Neural crest cell (in vitro differentiated cells): ENCODE results near the gene MLN. TPM values are rescaled to one million over a fixed set of nuclear protein-coding genes. Genes with fewer than 3 reads are reported as not detected.

Experiments
- DNase-seq: peaks from one replicate; pipeline ENCODE4 v3.0.0; 2021; ENCODE audit warnings: low read depth, mixed read lengths, low spot score
- H3K27ac Mint-ChIP-seq: one replicate; pipeline ENCODE4 v1.8.0; 2021; ENCODE audit warnings: mild to moderate bottlenecking, mixed read lengths; ENCODE audit not compliant: unreplicated experiment
- H3K27me3 Mint-ChIP-seq: 2 replicates; pipeline ENCODE4 v1.8.0; 2021; ENCODE audit warnings: low read depth, mild to moderate bottlenecking, mixed read lengths
- H3K36me3 Mint-ChIP-seq: 2 replicates; pipeline ENCODE4 v1.8.0; 2021; ENCODE audit warnings: low read depth, mild to moderate bottlenecking, mixed read lengths
- H3K4me1 Mint-ChIP-seq: 2 replicates; pipeline ENCODE4 v1.8.0; 2021; ENCODE audit warnings: mixed read lengths
- H3K4me3 Mint-ChIP-seq: one replicate; pipeline ENCODE4 v1.8.0; 2021; ENCODE audit warnings: mild to moderate bottlenecking, mixed read lengths
- H3K9me3 Mint-ChIP-seq: 2 replicates; pipeline ENCODE4 v1.8.0; 2021; ENCODE audit warnings: mixed read lengths
- total RNA-seq: library from RNA; stranded (reverse); gene quantifications from 2 replicates; pipeline ENCODE4 v1.2.1, GENCODE V29; 2021
- TF ChIP-seq, protein P1 (sequence below): fragments of 200-600 bp; sonication (generic); conservative IDR thresholded peaks from 2 replicates; pipeline ENCODE4 v1.5.0; 2021; ENCODE audit warnings: antibody characterized with exemption, mild to moderate bottlenecking

The MLN gene
- total RNA-seq, 1 donor from 2014 or later, result not detected

DNA sequence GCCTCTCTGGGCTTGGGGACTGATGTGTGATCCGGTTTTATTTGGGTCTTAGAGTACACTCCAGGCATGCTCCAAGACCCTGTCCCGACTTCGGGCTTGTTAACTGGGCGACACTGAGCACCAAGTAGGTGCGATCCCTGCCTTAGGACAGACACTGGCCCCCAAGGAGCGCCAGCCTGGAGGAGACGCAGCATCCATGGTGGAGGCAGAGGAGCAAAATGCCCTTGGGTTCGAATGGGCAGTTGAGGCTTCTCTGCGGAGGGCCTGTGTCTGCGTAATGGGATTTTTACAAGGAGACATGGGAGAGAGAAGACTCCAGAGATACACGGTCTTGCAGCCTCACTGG lies 14.3 kb downstream of the MLN start:
- peak overlapping the region; percentile 84 for H3K4me3 Mint-ChIP-seq
- H3K9me3 Mint-ChIP-seq, result no peaks in the 10 kb centered on the region
- TF ChIP-seq, protein P1, sequence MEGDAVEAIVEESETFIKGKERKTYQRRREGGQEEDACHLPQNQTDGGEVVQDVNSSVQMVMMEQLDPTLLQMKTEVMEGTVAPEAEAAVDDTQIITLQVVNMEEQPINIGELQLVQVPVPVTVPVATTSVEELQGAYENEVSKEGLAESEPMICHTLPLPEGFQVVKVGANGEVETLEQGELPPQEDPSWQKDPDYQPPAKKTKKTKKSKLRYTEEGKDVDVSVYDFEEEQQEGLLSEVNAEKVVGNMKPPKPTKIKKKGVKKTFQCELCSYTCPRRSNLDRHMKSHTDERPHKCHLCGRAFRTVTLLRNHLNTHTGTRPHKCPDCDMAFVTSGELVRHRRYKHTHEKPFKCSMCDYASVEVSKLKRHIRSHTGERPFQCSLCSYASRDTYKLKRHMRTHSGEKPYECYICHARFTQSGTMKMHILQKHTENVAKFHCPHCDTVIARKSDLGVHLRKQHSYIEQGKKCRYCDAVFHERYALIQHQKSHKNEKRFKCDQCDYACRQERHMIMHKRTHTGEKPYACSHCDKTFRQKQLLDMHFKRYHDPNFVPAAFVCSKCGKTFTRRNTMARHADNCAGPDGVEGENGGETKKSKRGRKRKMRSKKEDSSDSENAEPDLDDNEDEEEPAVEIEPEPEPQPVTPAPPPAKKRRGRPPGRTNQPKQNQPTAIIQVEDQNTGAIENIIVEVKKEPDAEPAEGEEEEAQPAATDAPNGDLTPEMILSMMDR, result no peak
- peaks cover 4% of the 10 kb centered on the region for H3K36me3 Mint-ChIP-seq
- no peak for DNase-seq
- H3K4me1 Mint-ChIP-seq, result peaks cover 62% of the 10 kb centered on the region
- H3K27ac Mint-ChIP-seq, result no peak overlapping the region
- H3K27me3 Mint-ChIP-seq, result peaks cover 6% of the 10 kb centered on the region

DNA sequence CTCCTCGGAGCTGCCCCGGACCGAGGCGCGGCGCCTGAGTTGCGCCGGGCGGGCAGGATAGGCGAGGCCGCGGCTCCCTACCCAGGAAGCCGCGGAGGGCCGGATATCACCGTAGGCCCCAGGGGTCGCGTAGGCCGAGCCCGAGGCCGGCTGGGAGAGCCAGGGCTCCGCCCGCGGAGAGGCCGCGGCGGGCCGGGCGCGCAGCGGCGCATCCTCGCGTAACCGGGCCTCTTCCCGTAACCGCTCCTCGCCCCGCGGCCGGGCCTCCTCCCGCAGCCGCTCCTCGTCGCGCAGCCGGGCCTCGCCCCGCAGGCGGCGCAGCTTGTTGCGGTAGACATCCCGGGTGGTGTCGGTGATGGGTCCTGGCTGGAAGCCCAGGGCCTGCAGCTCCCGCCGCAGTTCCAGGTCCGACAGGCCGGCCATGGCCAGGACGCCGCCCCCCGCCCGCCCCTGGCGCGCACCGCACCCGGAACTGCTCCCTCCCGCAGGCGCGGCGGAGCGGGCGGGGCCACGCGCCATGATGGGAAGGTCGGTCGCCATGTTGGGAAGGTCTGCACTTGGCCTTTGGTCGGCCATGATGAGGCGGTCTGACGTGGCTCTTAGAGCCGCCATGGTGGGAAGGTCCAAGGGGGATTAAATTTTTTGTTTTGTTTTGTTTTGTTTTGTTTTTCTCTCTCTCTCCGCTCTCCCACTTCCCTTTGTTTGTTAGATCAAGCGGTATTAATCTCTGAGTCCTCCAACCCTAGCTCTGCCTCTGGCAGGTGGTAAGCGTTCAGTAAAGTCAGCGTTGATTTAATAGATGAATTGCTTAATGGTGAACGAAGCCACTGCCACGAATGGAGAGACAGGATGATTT lies 14.9 kb downstream of the MLN start, which contains the start of gene LEMD2:
Gene LEMD2, minus strand, starts transcription at position 437 of the 856 bp plus-strand sequence. Its CDS starts 14 bp downstream, at position 423.
- peak within 1 kb of the TSS; percentile 95 for H3K4me3 Mint-ChIP-seq

DNA sequence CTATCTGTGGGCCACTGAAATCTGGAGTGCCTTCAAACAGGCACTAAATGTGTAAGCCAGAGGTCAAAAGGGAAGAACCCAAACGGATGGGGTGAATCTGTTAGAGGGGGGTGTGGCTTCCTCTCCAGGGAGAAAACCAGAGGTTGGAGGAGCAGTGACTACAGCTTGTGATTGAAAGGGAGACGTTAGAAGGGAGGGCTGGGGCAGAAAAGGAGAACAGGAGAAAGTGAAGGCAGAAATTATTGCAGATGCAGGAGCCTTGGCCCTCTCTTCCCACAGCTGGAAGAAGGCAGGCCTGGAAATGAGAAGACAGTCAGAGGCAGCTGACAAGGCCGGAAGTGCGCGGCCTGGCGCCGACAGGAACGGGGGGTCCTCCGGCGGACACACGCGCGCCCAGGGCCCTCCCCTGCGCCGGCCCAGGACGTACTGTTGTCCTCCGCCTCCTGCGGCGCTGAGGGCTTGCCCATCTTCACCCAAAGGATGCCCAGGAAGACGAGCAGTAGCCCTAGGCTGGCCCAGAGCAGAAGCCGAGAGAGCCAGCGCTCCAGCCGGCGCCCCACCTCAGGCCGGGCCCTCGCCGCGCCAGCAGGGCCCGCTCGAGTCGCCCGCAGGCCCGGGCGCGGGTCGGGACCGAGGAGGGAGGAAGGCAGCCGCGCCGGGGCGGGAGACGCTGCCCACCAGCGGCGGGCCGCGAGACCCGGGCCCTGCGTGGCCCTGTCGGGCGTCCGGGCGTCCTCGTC lies 15.7 kb downstream of the MLN start:
- Mint-ChIP-seq H3K4me3 (peak overlapping the region; percentile 95), H3K27ac (peak overlapping the region; percentile 83), H3K27me3 (peaks cover under 1% of the 10 kb centered on the region), H3K36me3 (peaks cover 4% of the 10 kb centered on the region), H3K4me1 (peaks cover 64% of the 10 kb centered on the region), H3K9me3 (no peaks in the 10 kb centered on the region)
- peak; percentile 39 for DNase-seq
- TF ChIP-seq, protein P1, result no peak

More for the DNA sequence above, 14.9 kb downstream of the MLN start, which contains the start of gene LEMD2:
- Mint-ChIP-seq H3K27me3 (peaks cover 6% of the 10 kb centered on the region), H3K9me3 (no peaks in the 10 kb centered on the region), H3K36me3 (peaks cover 4% of the 10 kb centered on the region), H3K4me1 (peaks cover 64% of the 10 kb centered on the region), H3K27ac (peak within 1 kb of the TSS; percentile 83)
- peak; percentile 89 for DNase-seq
- TF ChIP-seq, protein P1, result no peak

DNA sequence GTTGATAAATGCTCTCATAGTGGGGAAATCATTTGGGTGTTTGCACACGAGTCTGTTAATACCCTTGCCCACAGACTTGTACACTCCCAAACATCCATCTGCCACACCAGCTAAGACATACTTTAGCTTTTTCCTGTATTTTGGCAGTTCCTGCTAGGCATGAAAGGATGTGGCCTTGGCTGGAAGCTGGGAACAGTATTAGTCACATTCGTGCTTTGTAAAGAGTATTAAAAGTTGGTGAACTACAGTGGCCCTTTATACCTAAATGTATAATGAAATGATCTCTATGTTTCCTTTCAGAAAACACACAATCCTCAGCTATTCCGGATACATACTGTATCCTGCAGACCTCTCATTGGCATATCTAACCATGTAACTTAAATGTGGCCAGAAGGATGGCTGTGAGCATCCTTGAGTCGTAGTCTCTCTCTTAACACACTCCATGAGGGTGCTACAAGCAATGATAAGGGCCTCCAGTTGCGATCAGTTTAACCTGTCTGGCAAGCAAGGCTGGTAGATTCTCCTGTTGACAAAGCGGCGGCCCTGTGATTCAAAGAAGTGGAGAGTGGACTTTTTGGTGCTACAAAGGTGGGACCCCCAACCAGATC lies 16.4 kb downstream of the MLN start:
- no peaks in the 10 kb centered on the region for H3K9me3 Mint-ChIP-seq
- H3K36me3 Mint-ChIP-seq, result peaks cover 4% of the 10 kb centered on the region
- H3K27me3 Mint-ChIP-seq, result no peaks in the 10 kb centered on the region
- H3K4me1 Mint-ChIP-seq, result peaks cover 66% of the 10 kb centered on the region
- H3K4me3 Mint-ChIP-seq, result peak overlapping the region; percentile 95
- no peak for DNase-seq
- peak overlapping the region; percentile 83 for H3K27ac Mint-ChIP-seq
- TF ChIP-seq, protein P1, result no peak

GRCh38 chr6:33786736-33787135 lies 17.1 kb downstream of the MLN start:
- H3K9me3 Mint-ChIP-seq, result no peaks in the 10 kb centered on the region
- no peak overlapping the region for H3K27ac Mint-ChIP-seq
- no peaks in the 10 kb centered on the region for H3K27me3 Mint-ChIP-seq
- H3K36me3 Mint-ChIP-seq, result peaks cover 6% of the 10 kb centered on the region
- H3K4me3 Mint-ChIP-seq, result peak overlapping the region; percentile 95
- H3K4me1 Mint-ChIP-seq, result peaks cover 72% of the 10 kb centered on the region
- no peak for DNase-seq
- TF ChIP-seq, protein P1, result no peak
